Measurements from ENCODE around the gene DSCAM. TPM values are rescaled to one million over a fixed set of nuclear protein-coding genes. Genes with fewer than 3 reads are reported as not detected.

DSCAM gene
- total RNA-seq, 1 experiment from 2014 or later, result 0.33 TPM

DNA sequence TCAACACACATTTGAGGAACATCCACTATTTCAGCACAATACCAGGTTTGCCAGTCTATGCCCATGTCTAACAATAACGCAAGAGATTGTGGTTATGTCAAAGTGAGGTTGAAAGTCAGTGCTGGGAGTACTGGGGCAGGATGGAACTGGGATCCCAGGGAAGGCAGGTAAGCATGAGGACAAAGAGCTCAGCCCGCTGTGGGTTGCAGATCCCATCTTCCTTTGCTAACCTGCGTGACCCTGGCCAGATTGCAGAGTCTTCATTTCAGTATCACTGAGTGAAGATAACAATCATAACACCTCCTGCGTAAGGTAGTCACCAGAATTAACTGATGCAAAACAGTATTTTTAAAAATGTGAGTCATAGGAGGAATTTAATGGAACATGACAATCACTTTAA is 729.7 kb downstream of the DSCAM start:
- Mint-ChIP-seq H3K4me1 (ENCODE audit: insufficient read depth, unreplicated experiment) (no peaks in the 10 kb centered on the region), H3K27ac (ENCODE audit: low read depth, unreplicated experiment) (no peak overlapping the region), H3K36me3 (ENCODE audit: insufficient read depth, unreplicated experiment) (no peaks in the 10 kb centered on the region), H3K27me3 (ENCODE audit: insufficient read depth, unreplicated experiment) (peaks cover 13% of the 10 kb centered on the region), H3K4me3 (ENCODE audit: unreplicated experiment) (no peak overlapping the region), H3K9me3 (ENCODE audit: unreplicated experiment) (peaks cover 13% of the 10 kb centered on the region)
- no peak for DNase-seq (ENCODE audit: unreplicated experiment)
- no TSS peak for BruUV-seq (replicated peaks)
- TF ChIP-seq, protein P1, sequence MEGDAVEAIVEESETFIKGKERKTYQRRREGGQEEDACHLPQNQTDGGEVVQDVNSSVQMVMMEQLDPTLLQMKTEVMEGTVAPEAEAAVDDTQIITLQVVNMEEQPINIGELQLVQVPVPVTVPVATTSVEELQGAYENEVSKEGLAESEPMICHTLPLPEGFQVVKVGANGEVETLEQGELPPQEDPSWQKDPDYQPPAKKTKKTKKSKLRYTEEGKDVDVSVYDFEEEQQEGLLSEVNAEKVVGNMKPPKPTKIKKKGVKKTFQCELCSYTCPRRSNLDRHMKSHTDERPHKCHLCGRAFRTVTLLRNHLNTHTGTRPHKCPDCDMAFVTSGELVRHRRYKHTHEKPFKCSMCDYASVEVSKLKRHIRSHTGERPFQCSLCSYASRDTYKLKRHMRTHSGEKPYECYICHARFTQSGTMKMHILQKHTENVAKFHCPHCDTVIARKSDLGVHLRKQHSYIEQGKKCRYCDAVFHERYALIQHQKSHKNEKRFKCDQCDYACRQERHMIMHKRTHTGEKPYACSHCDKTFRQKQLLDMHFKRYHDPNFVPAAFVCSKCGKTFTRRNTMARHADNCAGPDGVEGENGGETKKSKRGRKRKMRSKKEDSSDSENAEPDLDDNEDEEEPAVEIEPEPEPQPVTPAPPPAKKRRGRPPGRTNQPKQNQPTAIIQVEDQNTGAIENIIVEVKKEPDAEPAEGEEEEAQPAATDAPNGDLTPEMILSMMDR (IDR thresholded peaks at IDR 0.05; ENCODE audit: unreplicated experiment), result no peak
- ChIA-PET CTCF (interaction anchor here (1.1 to 7.8 kb wide), 2 partner anchors 9 to 249 kb away, joined by 3 to 130 read pairs; partner anchors contain the start of gene PCP4), POLR2A (interaction anchor here (1.0 kb wide), 1 partner anchor 250 kb away, joined by 3 read pairs; the partner anchor contains the start of gene PCP4)
- intact Hi-C loops (cut with micrococcal nuclease), result no loop called here

DNA sequence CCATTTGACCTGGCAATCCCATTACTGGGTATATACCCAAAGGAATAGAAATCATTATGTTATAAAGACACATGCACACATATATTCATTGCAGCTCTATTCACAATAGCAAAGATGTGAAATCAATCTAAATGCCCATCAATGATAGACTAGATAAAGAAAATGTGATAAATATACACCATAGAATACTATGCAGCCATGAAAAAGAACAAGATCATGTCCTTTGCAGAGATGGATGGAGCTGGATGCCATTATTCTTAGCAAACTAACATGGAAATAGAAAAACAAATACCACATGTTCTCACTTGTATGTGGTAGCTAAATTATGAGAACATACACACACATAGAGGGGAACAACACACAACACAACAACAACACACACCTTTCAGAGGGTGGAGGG is 731.2 kb downstream of the DSCAM start:
- Mint-ChIP-seq H3K4me3 (ENCODE audit: unreplicated experiment) (no peak overlapping the region), H3K9me3 (ENCODE audit: unreplicated experiment) (peaks cover 18% of the 10 kb centered on the region), H3K27ac (ENCODE audit: low read depth, unreplicated experiment) (no peak overlapping the region), H3K36me3 (ENCODE audit: insufficient read depth, unreplicated experiment) (no peaks in the 10 kb centered on the region), H3K4me1 (ENCODE audit: insufficient read depth, unreplicated experiment) (no peaks in the 10 kb centered on the region), H3K27me3 (ENCODE audit: insufficient read depth, unreplicated experiment) (peaks cover 13% of the 10 kb centered on the region)
- TF ChIP-seq, protein P1 (IDR thresholded peaks at IDR 0.05; ENCODE audit: unreplicated experiment), result no peak
- CTCF ChIA-PET, result interaction anchor here (0.6 to 2.1 kb wide), 3 partner anchors 210 to 329 kb away, joined by 3 to 8 read pairs (median 8); partner anchors contain the start of gene PCP4
- DNase-seq (ENCODE audit: unreplicated experiment), result no peak
- BruUV-seq (replicated peaks), result no TSS peak
- intact Hi-C loops (cut with micrococcal nuclease), result no loop called here
- POLR2A ChIA-PET, result no interaction called here

DNA sequence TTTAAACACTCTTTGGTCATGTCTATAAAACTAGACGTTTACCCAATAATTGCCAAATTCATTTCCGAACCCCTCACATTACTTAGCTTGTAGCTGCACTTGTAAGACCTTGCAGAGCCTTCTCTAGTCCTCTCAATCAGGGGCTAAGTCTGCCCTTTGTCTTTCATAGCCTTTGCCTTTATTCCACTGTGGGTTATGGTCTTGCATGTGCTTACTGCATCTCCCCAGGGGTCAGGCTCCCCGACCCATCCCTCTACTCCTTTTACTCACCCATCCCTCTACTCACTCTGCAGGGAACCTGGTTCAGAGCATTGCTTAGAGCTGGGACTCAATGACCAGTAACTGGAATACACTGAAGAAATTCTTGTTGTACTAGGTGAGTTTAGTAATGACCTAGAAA is 744.3 kb downstream of the DSCAM start:
- no peak overlapping the region for H3K27ac Mint-ChIP-seq (ENCODE audit: low read depth, unreplicated experiment)
- intact Hi-C loops (cut with micrococcal nuclease), result no loop called here
- H3K36me3 Mint-ChIP-seq (ENCODE audit: insufficient read depth, unreplicated experiment), result no peaks in the 10 kb centered on the region
- DNase-seq (ENCODE audit: unreplicated experiment), result no peak
- no peak overlapping the region for H3K4me3 Mint-ChIP-seq (ENCODE audit: unreplicated experiment)
- H3K9me3 Mint-ChIP-seq (ENCODE audit: unreplicated experiment), result peaks cover 16% of the 10 kb centered on the region
- TF ChIP-seq, protein P1 (IDR thresholded peaks at IDR 0.05; ENCODE audit: unreplicated experiment), result no peak
- BruUV-seq (replicated peaks), result no TSS peak
- no peaks in the 10 kb centered on the region for H3K4me1 Mint-ChIP-seq (ENCODE audit: insufficient read depth, unreplicated experiment)
- CTCF ChIA-PET, result interaction anchor here (0.6 kb wide), 2 partner anchors 60 to 318 kb away, joined by 3 to 5 read pairs; no protein-coding TSS in a partner anchor
- POLR2A ChIA-PET, result no interaction called here
- H3K27me3 Mint-ChIP-seq (ENCODE audit: insufficient read depth, unreplicated experiment), result no peaks in the 10 kb centered on the region

DNA sequence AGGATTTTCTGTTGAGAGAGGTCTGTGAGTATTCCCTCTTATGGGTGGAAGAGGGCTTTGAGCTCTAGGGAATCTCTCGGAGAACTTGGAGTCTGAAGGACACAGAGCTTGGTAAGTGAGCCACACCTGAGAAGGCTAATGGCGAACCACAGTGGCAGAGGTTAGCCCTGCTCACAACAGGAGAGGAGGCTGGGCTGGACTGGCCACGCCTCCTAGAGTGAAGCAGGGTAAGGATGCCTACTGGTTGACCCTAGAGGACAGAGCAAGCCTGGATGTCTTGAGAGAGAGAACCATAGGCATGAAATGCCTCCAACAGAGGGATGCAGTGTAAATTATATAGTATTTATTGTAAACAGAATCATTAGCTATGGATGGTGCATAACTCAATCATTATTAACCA is 747.1 kb downstream of the DSCAM start:
- no TSS peak for BruUV-seq (replicated peaks)
- no peaks in the 10 kb centered on the region for H3K9me3 Mint-ChIP-seq (ENCODE audit: unreplicated experiment)
- no peak overlapping the region for H3K27ac Mint-ChIP-seq (ENCODE audit: low read depth, unreplicated experiment)
- TF ChIP-seq, protein P1 (IDR thresholded peaks at IDR 0.05; ENCODE audit: unreplicated experiment), result no peak
- ChIA-PET POLR2A (no interaction called here), CTCF (no interaction called here)
- intact Hi-C loops (cut with micrococcal nuclease), result no loop called here
- H3K4me1 Mint-ChIP-seq (ENCODE audit: insufficient read depth, unreplicated experiment), result no peaks in the 10 kb centered on the region
- H3K27me3 Mint-ChIP-seq (ENCODE audit: insufficient read depth, unreplicated experiment), result no peaks in the 10 kb centered on the region
- H3K36me3 Mint-ChIP-seq (ENCODE audit: insufficient read depth, unreplicated experiment), result no peaks in the 10 kb centered on the region
- no peak overlapping the region for H3K4me3 Mint-ChIP-seq (ENCODE audit: unreplicated experiment)
- DNase-seq (ENCODE audit: unreplicated experiment), result no peak

Data from MCF 10A (cell line).